ENCODE results near the gene PRSS21. TPM values are rescaled to one million over a fixed set of nuclear protein-coding genes. Genes with fewer than 3 reads are reported as not detected.
A peak's percentile ranks its signal among the peaks of the same experiment; 100 is the strongest.

PRSS21 gene
- total and polyA plus RNA-seq, 7 donors: 0.58 TPM; not detected in 6

- Histone ChIP-seq H3K27me3 (peaks cover 6 to 22% (median 12%) of the 10 kb centered on the region in 3 donors), H3K36me3 (no peaks in the 10 kb centered on the region), H3K27ac (no peak overlapping the region), H3K4me1 (no peaks in the 10 kb centered on the region), H3K9me3 (peaks cover 0 to 2% (median under 1%) of the 10 kb centered on the region in 4 donors), H3K4me3 (no peak overlapping the region)
- WGBS, 2 donors: 91 to 92% methylated on average over 39 of the region's 39 CpGs
- no peak for TF ChIP-seq EP300 (IDR thresholded peaks at IDR 0.05)
- no peak for TF ChIP-seq CTCF (IDR thresholded peaks at IDR 0.05)
- TF ChIP-seq POLR2A (IDR thresholded peaks at IDR 0.05): no peak
- no peak for TF ChIP-seq POLR2AphosphoS5 (IDR thresholded peaks at IDR 0.05)
- no peak for DNase-seq
- intact Hi-C loops (cut with DNase I): no loop called here
Observed at GRCh38 chr16:2798723-2799204, 18.3 kb upstream of the PRSS21 start.

GRCh38 chr16:2799205-2799858 lies 17.7 kb upstream of the PRSS21 start:
- no peak for TF ChIP-seq POLR2AphosphoS5 (IDR thresholded peaks at IDR 0.05)
- TF ChIP-seq CTCF (IDR thresholded peaks at IDR 0.05): no peak
- TF ChIP-seq POLR2A (IDR thresholded peaks at IDR 0.05): no peak
- no peak for TF ChIP-seq EP300 (IDR thresholded peaks at IDR 0.05)
- H3K27ac ChIP-seq: no peak overlapping the region
- intact Hi-C loops (cut with DNase I): no loop called here
- H3K27me3 ChIP-seq: peaks cover 6 to 22% (median 12%) of the 10 kb centered on the region in 3 donors
- no peaks in the 10 kb centered on the region for H3K4me1 ChIP-seq
- WGBS, 2 donors: 75 to 85% methylated on average over 21 of the region's 21 CpGs
- H3K4me3 ChIP-seq: no peak overlapping the region
- DNase-seq: peak; percentile 57
- H3K9me3 ChIP-seq: peaks cover 0 to 6% (median 5%) of the 10 kb centered on the region in 4 donors
- no peaks in the 10 kb centered on the region for H3K36me3 ChIP-seq

GRCh38 chr16:2799859-2800226 lies 17.2 kb upstream of the PRSS21 start:
- Histone ChIP-seq H3K9me3 (peaks cover 0 to 10% (median 7%) of the 10 kb centered on the region in 4 donors), H3K36me3 (no peaks in the 10 kb centered on the region), H3K27ac (no peak overlapping the region), H3K27me3 (peaks cover 6 to 22% (median 12%) of the 10 kb centered on the region in 3 donors), H3K4me3 (no peak overlapping the region), H3K4me1 (no peaks in the 10 kb centered on the region)
- DNase-seq: no peak
- WGBS, 2 donors: 16 to 53% methylated on average over 1 of the region's 1 CpG
- TF ChIP-seq EP300 (IDR thresholded peaks at IDR 0.05) (no peak), CTCF (IDR thresholded peaks at IDR 0.05) (no peak), POLR2AphosphoS5 (IDR thresholded peaks at IDR 0.05) (no peak), POLR2A (IDR thresholded peaks at IDR 0.05) (no peak)
- intact Hi-C loops (cut with DNase I): no loop called here

GRCh38 chr16:2803545-2804195 lies 13.4 kb upstream of the PRSS21 start:
- WGBS, 2 donors: 83 to 89% methylated on average over 3 of the region's 3 CpGs
- TF ChIP-seq POLR2A (IDR thresholded peaks at IDR 0.05): no peak
- TF ChIP-seq POLR2AphosphoS5 (IDR thresholded peaks at IDR 0.05): no peak
- TF ChIP-seq EP300 (IDR thresholded peaks at IDR 0.05): no peak
- no peak for TF ChIP-seq CTCF (IDR thresholded peaks at IDR 0.05)
- DNase-seq: no peak
- H3K4me1 ChIP-seq: no peaks in the 10 kb centered on the region
- H3K9me3 ChIP-seq: peaks cover 0 to 10% (median 7%) of the 10 kb centered on the region in 4 donors
- peaks cover under 1 to 12% (median 4%) of the 10 kb centered on the region in 3 donors for H3K27me3 ChIP-seq
- H3K4me3 ChIP-seq: no peak overlapping the region
- H3K27ac ChIP-seq: no peak overlapping the region
- no peaks in the 10 kb centered on the region for H3K36me3 ChIP-seq
- intact Hi-C loops (cut with DNase I): no loop called here

Data from sigmoid colon (tissue), 7 donors.